ENCODE results near the gene ARHGAP15.

DNA sequence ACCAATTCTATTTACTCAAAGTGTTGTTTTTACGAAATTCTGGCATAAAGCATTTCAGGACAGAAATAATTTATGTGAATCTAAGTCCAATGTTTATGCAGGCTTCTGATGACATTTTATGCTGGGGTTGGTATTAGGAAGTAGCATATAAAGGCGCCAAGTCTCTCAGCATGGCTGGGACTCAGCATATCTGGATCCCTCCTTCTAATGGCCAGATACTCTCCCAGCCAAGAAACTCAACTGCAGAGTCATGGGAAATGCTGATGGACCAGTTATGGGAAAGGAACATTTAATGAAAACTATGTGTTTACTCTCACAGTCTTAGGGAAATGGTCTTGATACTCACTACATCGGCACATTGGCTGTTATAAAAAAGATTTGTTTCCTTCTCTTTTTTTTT, 392.2 kb downstream of the ARHGAP15 start:
- TF ChIP-seq TAF1 (conservative IDR thresholded peaks at IDR 0.05), result no peak
- TF ChIP-seq, protein P1, sequence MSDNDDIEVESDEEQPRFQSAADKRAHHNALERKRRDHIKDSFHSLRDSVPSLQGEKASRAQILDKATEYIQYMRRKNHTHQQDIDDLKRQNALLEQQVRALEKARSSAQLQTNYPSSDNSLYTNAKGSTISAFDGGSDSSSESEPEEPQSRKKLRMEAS (IDR thresholded peaks at IDR 0.05), result no peak
- TF ChIP-seq CTCF (IDR thresholded peaks at IDR 0.05; ENCODE audit: low read depth, low read length, missing input control), result no peak
- TF ChIP-seq JUND (IDR thresholded peaks at IDR 0.05), result no peak
- no peak for TF ChIP-seq ATF3 (IDR thresholded peaks at IDR 0.05)

Measured in liver (tissue), 3 donors.